Neural cell (in vitro differentiated cells): ENCODE data around the gene IGFBP2. TPM values are rescaled to one million over a fixed set of nuclear protein-coding genes. Genes with fewer than 3 reads are reported as not detected.

Experiments used
- H2AFZ ChIP-seq: fragments of 200-600, 300-800 bp; sonication (generic), shearing (Covaris generic); 2 replicates; pipeline ENCODE4 v1.6.0; 2014; ENCODE audit warnings: low read depth, mild to moderate bottlenecking, antibody characterized with exemption, low read length, moderate library complexity
- H3F3A ChIP-seq: fragments of 200-600 bp; shearing (Covaris generic); 2 replicates; pipeline ENCODE4 v1.6.1; 2016; ENCODE audit warnings: mild to moderate bottlenecking, moderate library complexity, mixed read lengths, antibody characterized with exemption, low read length; ENCODE audit not compliant: insufficient read depth, poor library complexity, severe bottlenecking
- H3K27ac ChIP-seq: fragments of 200-600, 300-800 bp; sonication (generic), shearing (Covaris generic); 2 replicates; pipeline ENCODE4 v1.5.1; 2014; ENCODE audit warnings: mild to moderate bottlenecking, low read length, moderate library complexity
- H3K27me3 ChIP-seq: fragments of 300-800, 200-600 bp; sonication (generic), shearing (Covaris generic); 2 replicates; pipeline ENCODE4 v1.6.0; 2014; ENCODE audit warnings: mild to moderate bottlenecking, low read depth, low read length, moderate library complexity; ENCODE audit not compliant: insufficient read depth
- H3K36me3 ChIP-seq: fragments of 300-800, 200-600 bp; sonication (generic), shearing (Covaris generic); 2 replicates; pipeline ENCODE4 v1.5.1; 2014; ENCODE audit warnings: mild to moderate bottlenecking, antibody characterized with exemption, low read length, moderate library complexity; ENCODE audit not compliant: insufficient read depth
- H3K4me2 ChIP-seq: fragments of 300-800, 200-600 bp; sonication (generic), shearing (Covaris generic); 2 replicates; pipeline ENCODE4 v1.6.0; 2014; ENCODE audit warnings: mild to moderate bottlenecking, low read length
- H3K4me3 ChIP-seq: fragments of 300-800, 200-600 bp; sonication (generic), shearing (Covaris generic); 2 replicates; pipeline ENCODE4 v1.5.1; 2014; ENCODE audit warnings: mild to moderate bottlenecking, low read length, moderate library complexity
- H3K79me2 ChIP-seq: fragments of 200-600 bp; shearing (Covaris generic); replicated peaks from 2 replicates; pipeline ENCODE4 v1.6.0; 2014; ENCODE audit warnings: mild to moderate bottlenecking, low read length, moderate library complexity; ENCODE audit not compliant: insufficient read depth
- H3K9ac ChIP-seq: fragments of 300-800, 200-600 bp; sonication (generic), shearing (Covaris generic); 2 replicates; pipeline ENCODE4 v1.6.1; 2016; ENCODE audit warnings: mild to moderate bottlenecking, low read length, mixed read lengths
- H3K9me2 ChIP-seq: fragments of 200-600 bp; shearing (Covaris generic); 2 replicates; pipeline ENCODE4 v1.6.1; 2016; ENCODE audit warnings: mild to moderate bottlenecking, low read length, mixed read lengths; ENCODE audit not compliant: insufficient read depth
- H3K9me3 ChIP-seq: fragments of 200-600, 300-800 bp; sonication (generic), shearing (Covaris generic); 2 replicates; pipeline ENCODE4 v1.6.1; 2016; ENCODE audit warnings: mild to moderate bottlenecking, mixed run types, low read length, moderate library complexity, mixed read lengths
- H4K20me1 ChIP-seq: fragments of 200-600 bp; shearing (Covaris generic); 2 replicates; pipeline ENCODE4 v1.6.1; 2016; ENCODE audit warnings: mild to moderate bottlenecking, mixed run types; ENCODE audit not compliant: insufficient read depth
- EP300 ChIP-seq: fragments of 450-650 bp; conservative IDR thresholded peaks from 2 replicates; pipeline ENCODE4 v1.6.1; 2014; ENCODE audit warnings: antibody characterized with exemption, mild to moderate bottlenecking, moderate library complexity; ENCODE audit not compliant: poor library complexity, severe bottlenecking
- EZH2 ChIP-seq: fragments of 200-600, 300-800 bp; shearing (Covaris generic), sonication (generic); IDR thresholded peaks from 2 replicates; pipeline ENCODE4 v1.6.1; 2014; ENCODE audit warnings: antibody characterized with exemption, low read length, borderline replicate concordance, mild to moderate bottlenecking; ENCODE audit not compliant: insufficient read depth, poor library complexity, severe bottlenecking
- MXI1 ChIP-seq: fragments of 450-650 bp; conservative IDR thresholded peaks from 2 replicates; pipeline ENCODE4 v1.6.1; 2014; ENCODE audit warnings: antibody characterized with exemption, mild to moderate bottlenecking; ENCODE audit not compliant: poor library complexity, severe bottlenecking
- POLR2AphosphoS5 ChIP-seq: IDR thresholded peaks from 2 replicates; pipeline ENCODE4 v1.6.1; 2012
- RAD21 ChIP-seq: fragments of 450-650 bp; conservative IDR thresholded peaks from 2 replicates; pipeline ENCODE4 v1.6.1; 2014; ENCODE audit warnings: antibody characterized with exemption, mild to moderate bottlenecking, moderate library complexity
- SMC3 ChIP-seq: fragments of 450-650 bp; conservative IDR thresholded peaks from 2 replicates; pipeline ENCODE4 v1.6.1; 2014; ENCODE audit warnings: antibody characterized with exemption, mild to moderate bottlenecking, moderate library complexity; ENCODE audit not compliant: poor library complexity
- TAF1 ChIP-seq: IDR thresholded peaks from 2 replicates; pipeline ENCODE4 v1.6.1; 2012; ENCODE audit warnings: low read depth
- polyA plus RNA-seq: library from polyadenylated mRNA; depleted of rRNA; stranded (reverse); fragments of >200 nt; gene quantifications from 2 replicates; pipeline ENCODE4 v1.2.3, GENCODE V29; 2014
- TF ChIP-seq, protein P1 (sequence below): IDR thresholded peaks from 2 replicates; pipeline ENCODE4 v1.6.1; 2012; ENCODE audit warnings: borderline replicate concordance
- TF ChIP-seq, protein P2 (sequence below): fragments of 450-650 bp; IDR thresholded peaks from 2 replicates; pipeline ENCODE4 v1.5.1; 2014; ENCODE audit warnings: antibody characterized with exemption, mild to moderate bottlenecking, moderate library complexity; ENCODE audit not compliant: poor library complexity, severe bottlenecking

The IGFBP2 gene
- polyA plus RNA-seq, 1 donor from 2014 or later: 150 TPM

DNA sequence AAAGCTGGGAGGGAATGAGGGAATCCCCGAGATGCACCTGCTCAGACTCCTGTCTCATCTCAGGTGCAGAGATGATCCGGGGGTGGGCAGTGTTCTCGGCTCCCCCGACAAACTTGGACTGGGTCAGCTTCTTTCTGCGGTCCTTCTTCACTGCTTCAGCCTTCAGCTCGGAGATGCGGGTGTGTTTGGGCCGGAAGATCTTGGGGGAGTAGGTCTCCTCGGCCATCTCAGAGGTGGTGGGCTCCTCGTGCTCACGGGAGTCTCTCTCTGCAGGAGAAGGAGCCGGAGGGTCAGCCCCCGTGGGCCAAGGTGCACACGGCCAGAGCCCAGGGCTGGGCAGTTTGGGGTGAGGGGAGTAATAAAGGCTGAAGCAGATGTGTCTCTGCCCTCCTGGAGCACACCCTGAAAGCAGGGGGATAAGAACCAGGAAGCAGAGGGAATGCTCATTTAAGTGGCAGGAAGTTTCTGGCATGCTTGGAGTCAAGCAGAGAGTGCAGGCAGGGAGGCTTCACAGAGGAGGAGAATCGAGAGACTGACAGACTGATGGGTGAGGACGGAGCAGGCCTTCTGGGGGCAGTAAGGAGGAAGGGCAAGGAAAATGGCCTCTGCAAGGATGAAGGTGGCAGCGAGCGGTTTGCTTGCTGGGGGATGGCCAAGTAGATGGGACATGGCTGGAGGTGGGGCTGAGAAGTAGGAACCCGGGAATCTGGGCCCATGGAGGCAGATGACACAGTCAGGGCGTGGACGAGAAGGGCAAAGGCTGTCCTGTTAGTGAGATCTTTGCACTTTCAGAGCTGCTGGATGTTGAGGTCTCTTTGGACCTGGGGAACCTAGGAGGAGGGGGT lies 45.8 kb downstream of the IGFBP2 start:
- no peak overlapping the region for H2AFZ ChIP-seq
- no peaks in the 10 kb centered on the region for H3K9me2 ChIP-seq
- H3K79me2 ChIP-seq: no peaks in the 10 kb centered on the region
- H3K4me3 ChIP-seq: no peak overlapping the region
- no peak overlapping the region for H3K4me2 ChIP-seq
- TF ChIP-seq MXI1 (no peak), TAF1 (no peak), SMC3 (no peak), EP300 (no peak), RAD21 (no peak), POLR2AphosphoS5 (no peak), EZH2 (no peak)
- TF ChIP-seq, protein P1, sequence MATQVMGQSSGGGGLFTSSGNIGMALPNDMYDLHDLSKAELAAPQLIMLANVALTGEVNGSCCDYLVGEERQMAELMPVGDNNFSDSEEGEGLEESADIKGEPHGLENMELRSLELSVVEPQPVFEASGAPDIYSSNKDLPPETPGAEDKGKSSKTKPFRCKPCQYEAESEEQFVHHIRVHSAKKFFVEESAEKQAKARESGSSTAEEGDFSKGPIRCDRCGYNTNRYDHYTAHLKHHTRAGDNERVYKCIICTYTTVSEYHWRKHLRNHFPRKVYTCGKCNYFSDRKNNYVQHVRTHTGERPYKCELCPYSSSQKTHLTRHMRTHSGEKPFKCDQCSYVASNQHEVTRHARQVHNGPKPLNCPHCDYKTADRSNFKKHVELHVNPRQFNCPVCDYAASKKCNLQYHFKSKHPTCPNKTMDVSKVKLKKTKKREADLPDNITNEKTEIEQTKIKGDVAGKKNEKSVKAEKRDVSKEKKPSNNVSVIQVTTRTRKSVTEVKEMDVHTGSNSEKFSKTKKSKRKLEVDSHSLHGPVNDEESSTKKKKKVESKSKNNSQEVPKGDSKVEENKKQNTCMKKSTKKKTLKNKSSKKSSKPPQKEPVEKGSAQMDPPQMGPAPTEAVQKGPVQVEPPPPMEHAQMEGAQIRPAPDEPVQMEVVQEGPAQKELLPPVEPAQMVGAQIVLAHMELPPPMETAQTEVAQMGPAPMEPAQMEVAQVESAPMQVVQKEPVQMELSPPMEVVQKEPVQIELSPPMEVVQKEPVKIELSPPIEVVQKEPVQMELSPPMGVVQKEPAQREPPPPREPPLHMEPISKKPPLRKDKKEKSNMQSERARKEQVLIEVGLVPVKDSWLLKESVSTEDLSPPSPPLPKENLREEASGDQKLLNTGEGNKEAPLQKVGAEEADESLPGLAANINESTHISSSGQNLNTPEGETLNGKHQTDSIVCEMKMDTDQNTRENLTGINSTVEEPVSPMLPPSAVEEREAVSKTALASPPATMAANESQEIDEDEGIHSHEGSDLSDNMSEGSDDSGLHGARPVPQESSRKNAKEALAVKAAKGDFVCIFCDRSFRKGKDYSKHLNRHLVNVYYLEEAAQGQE: no peak
- TF ChIP-seq, protein P2, sequence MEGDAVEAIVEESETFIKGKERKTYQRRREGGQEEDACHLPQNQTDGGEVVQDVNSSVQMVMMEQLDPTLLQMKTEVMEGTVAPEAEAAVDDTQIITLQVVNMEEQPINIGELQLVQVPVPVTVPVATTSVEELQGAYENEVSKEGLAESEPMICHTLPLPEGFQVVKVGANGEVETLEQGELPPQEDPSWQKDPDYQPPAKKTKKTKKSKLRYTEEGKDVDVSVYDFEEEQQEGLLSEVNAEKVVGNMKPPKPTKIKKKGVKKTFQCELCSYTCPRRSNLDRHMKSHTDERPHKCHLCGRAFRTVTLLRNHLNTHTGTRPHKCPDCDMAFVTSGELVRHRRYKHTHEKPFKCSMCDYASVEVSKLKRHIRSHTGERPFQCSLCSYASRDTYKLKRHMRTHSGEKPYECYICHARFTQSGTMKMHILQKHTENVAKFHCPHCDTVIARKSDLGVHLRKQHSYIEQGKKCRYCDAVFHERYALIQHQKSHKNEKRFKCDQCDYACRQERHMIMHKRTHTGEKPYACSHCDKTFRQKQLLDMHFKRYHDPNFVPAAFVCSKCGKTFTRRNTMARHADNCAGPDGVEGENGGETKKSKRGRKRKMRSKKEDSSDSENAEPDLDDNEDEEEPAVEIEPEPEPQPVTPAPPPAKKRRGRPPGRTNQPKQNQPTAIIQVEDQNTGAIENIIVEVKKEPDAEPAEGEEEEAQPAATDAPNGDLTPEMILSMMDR: no peak
- H3K9ac ChIP-seq: no peak overlapping the region
- H3K36me3 ChIP-seq: no peaks in the 10 kb centered on the region
- H3K27me3 ChIP-seq: no peaks in the 10 kb centered on the region
- no peaks in the 10 kb centered on the region for H3F3A ChIP-seq
- no peaks in the 10 kb centered on the region for H3K9me3 ChIP-seq
- no peak overlapping the region for H3K27ac ChIP-seq
- H4K20me1 ChIP-seq: no peaks in the 10 kb centered on the region

DNA sequence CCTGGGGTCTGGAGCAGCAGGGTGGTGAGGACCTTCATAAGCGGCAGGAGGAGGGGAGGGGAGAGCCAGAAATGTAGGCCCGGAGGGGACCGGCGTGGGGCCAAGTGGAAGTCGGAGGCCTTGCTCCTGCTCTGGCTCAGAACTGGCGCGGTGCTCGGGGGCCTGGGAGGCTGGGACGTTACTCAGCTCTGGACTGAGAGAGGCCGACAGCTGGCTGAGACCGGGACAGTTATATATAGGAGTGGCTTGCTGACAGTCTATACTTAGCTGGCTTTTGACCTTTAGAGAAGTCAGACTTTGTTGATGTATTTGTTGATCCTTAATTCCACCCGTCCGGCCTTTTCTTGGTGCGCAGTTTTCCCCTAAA lies 46.4 kb downstream of the IGFBP2 start:
- Histone ChIP-seq H3K9me2 (no peaks in the 10 kb centered on the region), H3K27ac (no peak overlapping the region), H3K4me2 (no peak overlapping the region), H3K9me3 (no peaks in the 10 kb centered on the region), H3F3A (no peaks in the 10 kb centered on the region), H3K9ac (no peak overlapping the region), H3K27me3 (no peaks in the 10 kb centered on the region), H3K79me2 (no peaks in the 10 kb centered on the region), H4K20me1 (no peaks in the 10 kb centered on the region), H3K4me3 (no peak overlapping the region), H2AFZ (no peak overlapping the region), H3K36me3 (no peaks in the 10 kb centered on the region)
- TF ChIP-seq TAF1: no peak
- no peak for TF ChIP-seq RAD21
- no peak for TF ChIP-seq EZH2
- TF ChIP-seq MXI1: no peak
- no peak for TF ChIP-seq SMC3
- TF ChIP-seq, protein P2: no peak
- TF ChIP-seq EP300: no peak
- TF ChIP-seq POLR2AphosphoS5: no peak
